Stomach (tissue), 9 donors: Measurements from ENCODE around the gene DIP2A. TPM values are rescaled to one million over a fixed set of nuclear protein-coding genes. Genes with fewer than 3 reads are reported as not detected.
"Not testable (repeated sequence)": the region's sequence is repeated elsewhere in the genome, so short reads cannot be mapped to it uniquely, and the experiment has no call there.

Experiments used
- DNase-seq, 2 donors: peaks; one replicate each; pipeline versions ENCODE4 v3.0.0 to v3.0.0-alpha.2; 2013 to 2019
- H3K27ac ChIP-seq, 5 donors: fragments of 200-600 bp in 4 of 5; sonication (generic) in 4 of 5; one replicate each; pipeline ENCODE4 v1.5.1; 2013 to 2019; ENCODE audit warnings: mild to moderate bottlenecking in 1 of 5, moderate library complexity in 1 of 5
- H3K27me3 ChIP-seq, 3 donors: fragments of 200-600 bp; sonication (generic); one replicate each; pipeline ENCODE4 v1.5.1; 2017 to 2019; ENCODE audit warnings: mixed run types in 1 of 3
- H3K36me3 ChIP-seq, 4 donors: fragments of 200-600 bp; sonication (generic); 1 replicate in 3 of 4; 2 replicates in 1 of 4; pipeline ENCODE4 v1.5.1; 2016 to 2019
- H3K4me1 ChIP-seq, 4 donors: fragments of 200-600 bp; sonication (generic); one replicate each; pipeline ENCODE4 v1.5.1; 2016 to 2019
- H3K4me3 ChIP-seq, 4 donors: fragments of 200-600 bp; sonication (generic) in 3 of 4; one replicate each; pipeline ENCODE4 v1.5.1; 2016 to 2019; ENCODE audit warnings: mild to moderate bottlenecking in 1 of 4
- H3K9me3 ChIP-seq, 4 donors: fragments of 200-600 bp; sonication (generic); one replicate each; pipeline ENCODE4 v1.5.1; 2016 to 2019
- EP300 ChIP-seq: sonication (generic); formaldehyde crosslinking; IDR thresholded peaks from one replicate; pipeline ENCODE4 v1.6.1; 2017; ENCODE audit warnings: antibody characterized with exemption
- POLR2A ChIP-seq, 4 donors: fragments of 450-650 bp; IDR thresholded peaks; one replicate each; pipeline ENCODE4 v1.6.1; 2016; ENCODE audit warnings: antibody characterized with exemption in 4 of 4, control low read depth in 2 of 4, mild to moderate bottlenecking in 1 of 4, moderate library complexity in 1 of 4
- POLR2AphosphoS5 ChIP-seq, 3 donors: sonication (generic); formaldehyde crosslinking; IDR thresholded peaks; one replicate each; pipeline ENCODE4 v1.6.1; 2016; ENCODE audit warnings: antibody characterized with exemption in 3 of 3
- WGBS, 5 donors: extraction: QIAGEN DNeasy Blood & Tissue Kit in 3 of 5; methylation state at CpG; one replicate each; pipeline versions ENCODE4 v1.1.5 to v1.1.7; 2013 to 2018; 5-methylcytosine and 5-hydroxymethylcytosine counted together
- intact Hi-C: fragments of 100-400 bp; cut with DNase I; formaldehyde crosslinking; loops from one replicate; pipeline ENCODE4 v1.15.1; 2023; ENCODE audit warnings: low total_unique reads
- polyA plus RNA-seq, 3 donors: library from polyadenylated mRNA; stranded (reverse); fragments of 200-250 nt; gene quantifications; one replicate each; pipeline ENCODE4 v1.2.3, GENCODE V29; 2013
- total RNA-seq, 5 donors: library from RNA; depleted of rRNA; stranded (reverse); fragments of >200 nt; gene quantifications; one replicate each; pipeline versions ENCODE4 v1.1.0 to v1.2.3, GENCODE V29; 2014 to 2016
- TF ChIP-seq, protein P1 (sequence below), 7 experiments: fragments of 450-650 bp in 4 of 7; fragments of 200-600 bp in 3 of 7; sonication (generic) in 3 of 7; IDR thresholded peaks; one replicate each; pipeline ENCODE4 v1.5.1; 2016 to 2019; ENCODE audit warnings: antibody characterized with exemption in 7 of 7, control low read depth in 2 of 7, mild to moderate bottlenecking in 1 of 7
- donor health status: healthy with polysubstance abuse.
- donor health status: Bipolar disorder and iron deficiency.
- donor health status: healthy.

DIP2A gene
- total and polyA plus RNA-seq, 8 donors, result 7.3 to 122 (median 51.0) TPM

DNA sequence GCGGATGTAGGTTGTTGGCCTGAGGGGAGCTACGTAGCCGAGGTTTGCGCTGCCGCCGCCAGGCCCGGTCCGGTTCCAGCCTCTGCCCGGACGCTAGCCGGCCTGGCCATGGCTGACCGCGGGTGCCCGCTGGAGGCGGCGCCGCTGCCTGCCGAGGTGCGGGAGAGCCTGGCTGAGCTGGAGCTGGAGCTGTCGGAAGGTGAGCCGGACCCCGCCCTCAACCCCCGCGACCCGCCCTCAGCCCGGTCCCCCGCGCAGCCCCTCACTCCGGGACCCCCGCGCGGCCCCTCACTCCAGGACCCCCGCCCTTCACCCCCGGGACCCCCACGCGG lies 299 bp downstream of the DIP2A start:
- peaks cover 37 to 72% (median 54%) of the 10 kb centered on the region in 4 donors for H3K4me1 ChIP-seq
- intact Hi-C loops, result no loop called here
- H3K4me3 ChIP-seq, result peak overlapping the region; percentile 71 to 98 (median 97)
- TF ChIP-seq POLR2AphosphoS5 (IDR thresholded peaks at IDR 0.05) (peak in 1 of 3 donors; percentile 48), EP300 (no peak)
- WGBS, 5 donors, result 0 to 1% (median 0%) methylated on average over 7 to 36 of the region's 36 CpGs
- peak overlapping the region; percentile 88 to 97 (median 93) for H3K27ac ChIP-seq
- no peak for DNase-seq
- no peaks in the 10 kb centered on the region for H3K9me3 ChIP-seq
- H3K36me3 ChIP-seq, result peaks cover 0 to 12% (median 5%) of the 10 kb centered on the region in 4 donors
- no peaks in the 10 kb centered on the region for H3K27me3 ChIP-seq

DNA sequence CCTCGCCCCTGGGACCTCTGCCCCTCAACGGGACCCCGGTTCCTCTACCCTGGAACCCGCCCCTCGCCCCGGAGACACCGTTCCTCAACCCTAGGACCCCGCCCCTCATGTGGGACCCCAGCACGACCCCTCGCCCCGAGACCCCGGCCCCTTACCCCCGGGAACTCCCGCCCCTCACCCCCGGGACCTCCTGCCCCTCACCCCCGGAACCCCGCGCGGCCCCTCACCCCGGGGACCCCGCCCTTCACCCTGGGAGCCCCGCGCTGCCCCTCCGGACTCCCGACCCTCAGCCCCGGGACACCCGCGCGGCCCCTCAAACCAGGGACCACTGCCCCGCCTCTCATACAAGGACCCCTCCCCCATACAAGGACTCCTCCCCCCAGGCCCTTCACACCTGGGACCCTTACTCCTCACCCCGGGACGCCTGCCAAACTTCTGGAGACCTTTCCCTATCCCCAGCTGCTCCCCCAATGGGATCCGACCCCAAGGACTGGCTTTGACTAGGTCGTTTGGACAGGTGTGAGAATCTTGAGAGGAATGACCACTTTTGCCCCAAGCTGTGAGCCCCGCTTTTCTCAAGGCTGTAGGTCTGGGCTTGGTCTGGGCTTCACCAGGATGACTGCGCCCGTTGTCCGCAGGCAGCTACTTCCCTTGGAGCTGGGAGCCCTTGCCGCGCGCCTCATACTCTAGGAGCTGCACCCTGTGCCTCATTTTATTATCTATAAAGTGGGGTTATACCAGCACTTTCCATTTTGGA lies 843 bp downstream of the DIP2A start:
- Histone ChIP-seq H3K27ac (peak overlapping the region; percentile 88 to 97 (median 93)), H3K4me1 (peaks cover 37 to 66% (median 52%) of the 10 kb centered on the region in 4 donors)
- WGBS, 5 donors, result 1 to 8% (median 2%) methylated on average over 6 to 41 of the region's 41 CpGs

DNA sequence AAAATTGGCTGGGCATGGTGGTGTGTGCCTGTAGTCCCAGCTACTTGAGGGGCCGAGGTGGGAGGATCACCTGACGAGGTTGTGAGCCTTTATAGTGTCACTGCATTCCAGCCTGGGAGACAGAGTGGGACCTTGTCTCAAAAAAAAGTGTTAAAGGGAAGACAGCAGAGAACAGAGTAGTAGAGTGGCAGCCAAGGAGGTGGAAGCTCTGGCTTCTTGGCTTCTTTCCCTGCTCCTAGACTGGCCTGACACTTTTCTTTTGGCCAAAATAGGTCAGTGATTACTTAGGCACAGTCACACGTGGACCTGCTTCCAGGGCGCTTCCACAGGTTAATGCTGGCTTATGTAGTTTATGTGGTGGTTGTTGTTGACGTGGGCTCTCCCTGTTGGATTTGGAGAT lies 3.2 kb downstream of the DIP2A start:
- H3K9me3 ChIP-seq, result no peaks in the 10 kb centered on the region
- H3K4me3 ChIP-seq, result no peak overlapping the region
- intact Hi-C loops, result no loop called here
- DNase-seq, result no peak
- H3K27me3 ChIP-seq, result no peaks in the 10 kb centered on the region
- TF ChIP-seq POLR2A (IDR thresholded peaks at IDR 0.05) (no peak), POLR2AphosphoS5 (IDR thresholded peaks at IDR 0.05) (no peak)
- peaks cover 19 to 43% (median 37%) of the 10 kb centered on the region in 4 donors for H3K4me1 ChIP-seq
- peak overlapping the region in 1 of 5 donors; percentile 28 for H3K27ac ChIP-seq
- WGBS, 5 donors, result 39 to 73% (median 52%) methylated on average over 5 of the region's 5 CpGs
- H3K36me3 ChIP-seq, result peaks cover 0 to 17% (median 14%) of the 10 kb centered on the region in 4 donors

More for the DNA sequence above, 843 bp downstream of the DIP2A start:
- Histone ChIP-seq H3K27me3 (no peaks in the 10 kb centered on the region), H3K9me3 (no peaks in the 10 kb centered on the region), H3K36me3 (peaks cover 0 to 17% (median 10%) of the 10 kb centered on the region in 4 donors), H3K4me3 (peak overlapping the region; percentile 71 to 98 (median 97))
- peak; percentile 61 to 62 for DNase-seq
- TF ChIP-seq POLR2A (IDR thresholded peaks at IDR 0.05) (no peak), POLR2AphosphoS5 (IDR thresholded peaks at IDR 0.05) (no peak), EP300 (no peak)
- TF ChIP-seq, protein P1, sequence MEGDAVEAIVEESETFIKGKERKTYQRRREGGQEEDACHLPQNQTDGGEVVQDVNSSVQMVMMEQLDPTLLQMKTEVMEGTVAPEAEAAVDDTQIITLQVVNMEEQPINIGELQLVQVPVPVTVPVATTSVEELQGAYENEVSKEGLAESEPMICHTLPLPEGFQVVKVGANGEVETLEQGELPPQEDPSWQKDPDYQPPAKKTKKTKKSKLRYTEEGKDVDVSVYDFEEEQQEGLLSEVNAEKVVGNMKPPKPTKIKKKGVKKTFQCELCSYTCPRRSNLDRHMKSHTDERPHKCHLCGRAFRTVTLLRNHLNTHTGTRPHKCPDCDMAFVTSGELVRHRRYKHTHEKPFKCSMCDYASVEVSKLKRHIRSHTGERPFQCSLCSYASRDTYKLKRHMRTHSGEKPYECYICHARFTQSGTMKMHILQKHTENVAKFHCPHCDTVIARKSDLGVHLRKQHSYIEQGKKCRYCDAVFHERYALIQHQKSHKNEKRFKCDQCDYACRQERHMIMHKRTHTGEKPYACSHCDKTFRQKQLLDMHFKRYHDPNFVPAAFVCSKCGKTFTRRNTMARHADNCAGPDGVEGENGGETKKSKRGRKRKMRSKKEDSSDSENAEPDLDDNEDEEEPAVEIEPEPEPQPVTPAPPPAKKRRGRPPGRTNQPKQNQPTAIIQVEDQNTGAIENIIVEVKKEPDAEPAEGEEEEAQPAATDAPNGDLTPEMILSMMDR (IDR thresholded peaks at IDR 0.05), result no peak
- intact Hi-C loops, result no loop called here

DNA sequence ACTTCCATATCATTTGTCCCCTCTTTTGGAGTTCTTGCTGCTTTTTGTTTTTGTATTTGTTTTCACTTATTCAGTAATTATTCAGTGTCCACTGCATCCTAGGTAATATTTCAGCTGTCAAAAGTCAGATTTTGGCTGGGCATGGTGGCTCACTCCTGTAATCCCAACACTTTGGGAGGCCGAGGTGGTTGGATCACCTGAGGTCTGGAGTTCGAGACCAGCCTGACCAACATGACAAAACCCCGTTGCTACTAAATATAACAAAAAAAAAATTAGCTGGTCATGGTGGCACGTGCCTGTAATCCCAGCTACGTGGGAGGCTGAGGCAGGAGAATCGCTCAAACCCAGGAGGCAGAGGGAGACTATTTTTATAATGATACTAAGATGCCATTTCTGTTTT lies 6.5 kb downstream of the DIP2A start:
- intact Hi-C loops, H3K4me3 ChIP-seq, H3K9me3 ChIP-seq, H3K27ac ChIP-seq, H3K27me3 ChIP-seq, DNase-seq: not testable (repeated sequence)
- H3K36me3 ChIP-seq, result peaks cover 4 to 24% (median 18%) of the 10 kb centered on the region in 4 donors
- WGBS, 5 donors, result 95 to 97% (median 96%) methylated on average over 6 of the region's 6 CpGs
- peaks cover 2 to 25% (median 14%) of the 10 kb centered on the region in 4 donors for H3K4me1 ChIP-seq

DNA sequence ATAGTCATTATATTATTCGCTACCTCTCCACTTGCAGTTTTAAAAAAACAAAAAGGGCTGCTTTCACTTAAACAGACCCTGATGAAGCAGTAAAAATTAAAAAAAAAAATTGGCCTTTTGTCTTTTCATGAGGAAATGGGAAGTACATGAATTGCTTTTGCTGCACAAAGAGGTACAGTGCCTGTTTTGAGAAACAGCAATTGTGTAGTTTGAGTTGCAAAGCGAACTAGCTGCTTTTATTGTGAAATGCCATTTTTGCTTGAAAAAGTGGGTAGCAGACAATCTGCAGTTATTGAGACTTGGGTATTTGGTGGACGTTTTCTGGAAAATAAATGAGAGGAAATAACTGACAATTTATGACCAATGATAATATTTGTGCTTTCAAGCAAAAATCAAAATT lies 7.0 kb downstream of the DIP2A start:
- Histone ChIP-seq H3K4me1 (peaks cover 0 to 20% (median 11%) of the 10 kb centered on the region in 4 donors), H3K27me3 (no peaks in the 10 kb centered on the region), H3K36me3 (peaks cover 4 to 24% (median 18%) of the 10 kb centered on the region in 4 donors), H3K27ac (no peak overlapping the region), H3K4me3 (no peak overlapping the region), H3K9me3 (no peaks in the 10 kb centered on the region)
- DNase-seq, result no peak
- 82 to 90% (median 88%) methylated on average over 3 of the region's 3 CpGs for WGBS, 5 donors
- no peak for TF ChIP-seq POLR2A (IDR thresholded peaks at IDR 0.05)
- TF ChIP-seq, protein P1 (IDR thresholded peaks at IDR 0.05), result no peak
- TF ChIP-seq POLR2AphosphoS5 (IDR thresholded peaks at IDR 0.05), result no peak
- TF ChIP-seq EP300, result no peak
- intact Hi-C loops, result no loop called here
